H1 (cell line): ENCODE data around the gene MIER3. TPM values are rescaled to one million over a fixed set of nuclear protein-coding genes. Genes with fewer than 3 reads are reported as not detected.

Experiments used
- CTCF ChIA-PET: fragments of 300-600 bp; sonication (Branson Sonifier 250); formaldehyde crosslinking; loops from one replicate; lab custom pipeline; 2021; ENCODE audit not compliant: partially characterized antibody; lab: Charles Lee
- POLR2A ChIA-PET: fragments of 300-600 bp; sonication (Branson Sonifier 250); formaldehyde crosslinking; loops from one replicate; lab custom pipeline; 2021; ENCODE audit warnings: inconsistent platforms; ENCODE audit not compliant: partially characterized antibody; lab: Charles Lee
- DNase-seq, 2 experiments: peaks; one replicate each; pipeline versions ENCODE4 v3.0.0 to v3.0.0-alpha.2; 2010 to 2022; ENCODE audit warnings: low spot score in 2 of 2, low read depth in 1 of 2, mixed read lengths in 1 of 2
- FAIRE-seq: peaks from 2 replicates; lab custom pipeline; 2011; peaks lifted over from hg19 to GRCh38; lab: Jason Lieb, UNC
- H2AFZ ChIP-seq: 2 replicates; pipeline ENCODE4 v1.8.1; 2012; ENCODE audit warnings: low read length, inconsistent platforms
- H2AK5ac ChIP-seq: 2 replicates; pipeline ENCODE4 v1.6.1; 2013; ENCODE audit warnings: low read depth, low read length
- H2BK120ac ChIP-seq: replicated peaks from 2 replicates; pipeline ENCODE3; 2013; ENCODE audit warnings: low read depth, low read length, inconsistent platforms
- H2BK12ac ChIP-seq: 2 replicates; pipeline ENCODE4 v1.6.1; 2013; ENCODE audit warnings: low read depth, low read length
- H2BK15ac ChIP-seq: 2 replicates; pipeline ENCODE4 v1.6.1; 2013; ENCODE audit warnings: low read length
- H2BK20ac ChIP-seq: 2 replicates; pipeline ENCODE4 v1.6.1; 2013; ENCODE audit warnings: low read length
- H2BK5ac ChIP-seq: 2 replicates; pipeline ENCODE4 v1.6.1; 2013; ENCODE audit warnings: low read depth, low read length
- H3K14ac ChIP-seq: 2 replicates; pipeline ENCODE4 v1.6.1; 2013; ENCODE audit warnings: inconsistent platforms; ENCODE audit not compliant: insufficient read length
- H3K18ac ChIP-seq: 2 replicates; pipeline ENCODE4 v1.6.1; 2013; ENCODE audit warnings: low read length; ENCODE audit errors: extremely low read depth
- H3K23ac ChIP-seq: 2 replicates; pipeline ENCODE4 v1.6.1; 2013; ENCODE audit warnings: inconsistent platforms; ENCODE audit not compliant: insufficient read length
- H3K23me2 ChIP-seq: 2 replicates; pipeline ENCODE4 v1.6.1; 2013; ENCODE audit warnings: low read depth, low read length
- H3K27ac ChIP-seq: 2 replicates; pipeline ENCODE4 v1.6.1; 2011; ENCODE audit warnings: low read depth, low read length, inconsistent platforms
- H3K27me3 ChIP-seq, 4 experiments: replicated peaks in 1 of 4; 1 replicate in 1 of 4; 2 replicates in 3 of 4; pipeline versions ENCODE4 v1.6.1 to v1.8.1; 2011 to 2013; ENCODE audit warnings: low read length in 3 of 4, mild to moderate bottlenecking in 3 of 4, inconsistent platforms in 2 of 4, mixed read lengths in 2 of 4, moderate library complexity in 1 of 4; ENCODE audit not compliant: control insufficient read depth in 3 of 4, insufficient read depth in 3 of 4; ENCODE audit errors: extremely low read depth in 1 of 4
- H3K36me3 ChIP-seq, 4 experiments: 2 replicates each; pipeline versions ENCODE4 v1.6.1 to v1.8.1; 2011 to 2013; ENCODE audit warnings: mild to moderate bottlenecking in 4 of 4, low read length in 3 of 4, moderate library complexity in 2 of 4, control low read depth in 1 of 4, inconsistent platforms in 1 of 4; ENCODE audit not compliant: insufficient read depth in 4 of 4, control insufficient read depth in 2 of 4
- H3K4ac ChIP-seq: replicated peaks from 2 replicates; pipeline ENCODE3; 2013; ENCODE audit warnings: low read length, low read depth, mixed read lengths, inconsistent platforms; ENCODE audit not compliant: insufficient read length
- H3K4me1 ChIP-seq, 4 experiments: replicated peaks in 1 of 4; 1 replicate in 1 of 4; 2 replicates in 3 of 4; pipeline versions ENCODE4 v1.6.1 to v1.8.1; 2011 to 2013; ENCODE audit warnings: low read length in 3 of 4, inconsistent platforms in 2 of 4, mixed read lengths in 1 of 4; ENCODE audit not compliant: insufficient read depth in 4 of 4, control insufficient read depth in 3 of 4
- H3K4me2 ChIP-seq, 2 experiments: 2 replicates each; pipeline versions ENCODE4 v1.6.1 to v1.8.1; 2011 to 2013; ENCODE audit warnings: low read depth in 2 of 2, low read length in 2 of 2, control low read depth in 1 of 2, inconsistent platforms in 1 of 2, mild to moderate bottlenecking in 1 of 2; ENCODE audit not compliant: insufficient read depth in 1 of 2
- H3K4me3 ChIP-seq, 4 experiments: fragments of 200-600, 300-600 bp in 1 of 4; sonication (generic), shearing (Covaris generic), sonication (Bioruptor Twin) in 1 of 4; 2 replicates each; pipeline versions ENCODE4 v1.5.1 to v1.8.1; 2011 to 2016; ENCODE audit warnings: low read length in 4 of 4, low read depth in 3 of 4, control low read depth in 2 of 4, inconsistent platforms in 2 of 4, mild to moderate bottlenecking in 2 of 4, mixed read lengths in 1 of 4, moderate library complexity in 1 of 4; ENCODE audit not compliant: insufficient read depth in 2 of 4; ENCODE audit errors: extremely low read depth in 1 of 4
- H3K56ac ChIP-seq: replicated peaks from 2 replicates; pipeline ENCODE3; 2013; ENCODE audit warnings: low read depth, mild to moderate bottlenecking, mixed read lengths, low read length, inconsistent platforms; ENCODE audit not compliant: insufficient read length
- H3K79me1 ChIP-seq: 2 replicates; pipeline ENCODE4 v1.6.1; 2013; ENCODE audit warnings: low read depth, low read length, control low read depth
- H3K79me2 ChIP-seq, 2 experiments: 2 replicates each; pipeline versions ENCODE4 v1.6.1 to v1.8.1; 2012 to 2013; ENCODE audit warnings: low read length in 2 of 2, mild to moderate bottlenecking in 2 of 2, inconsistent platforms in 1 of 2; ENCODE audit not compliant: insufficient read depth in 2 of 2, control insufficient read depth in 1 of 2
- H3K9ac ChIP-seq, 4 experiments: replicated peaks in 1 of 4; 1 replicate in 1 of 4; 2 replicates in 3 of 4; pipeline versions ENCODE4 v1.6.1 to v1.8.1; 2011 to 2013; ENCODE audit warnings: low read depth in 3 of 4, low read length in 3 of 4, control low read depth in 2 of 4, mild to moderate bottlenecking in 2 of 4, moderate library complexity in 2 of 4, inconsistent platforms in 1 of 4; ENCODE audit errors: extremely low read depth in 1 of 4
- H3K9me3 ChIP-seq, 2 experiments: 2 replicates each; pipeline versions ENCODE4 v1.6.1 to v1.8.1; 2012 to 2013; ENCODE audit warnings: mild to moderate bottlenecking in 2 of 2, moderate library complexity in 2 of 2, control low read depth in 1 of 2, inconsistent platforms in 1 of 2, low read depth in 1 of 2, low read length in 1 of 2, mixed read lengths in 1 of 2; ENCODE audit not compliant: insufficient read depth in 2 of 2
- H4K20me1 ChIP-seq, 2 experiments: replicated peaks in 1 of 2; 2 replicates each; pipeline versions ENCODE3 to v1.8.1; 2011 to 2013; ENCODE audit warnings: inconsistent platforms in 2 of 2, low read length in 2 of 2, mild to moderate bottlenecking in 1 of 2; ENCODE audit not compliant: insufficient read depth in 2 of 2, control insufficient read depth in 1 of 2
- H4K5ac ChIP-seq: 2 replicates; pipeline ENCODE4 v1.6.1; 2013; ENCODE audit warnings: low read length, low read depth, mixed read lengths, inconsistent platforms; ENCODE audit not compliant: insufficient read length
- H4K8ac ChIP-seq: 2 replicates; pipeline ENCODE4 v1.8.0; 2013; ENCODE audit warnings: mild to moderate bottlenecking, moderate library complexity, low read length, inconsistent platforms; ENCODE audit not compliant: insufficient read depth; ENCODE audit errors: extremely low read depth
- H4K91ac ChIP-seq: replicated peaks from 2 replicates; pipeline ENCODE3; 2013; ENCODE audit warnings: low read length, mixed read lengths, inconsistent platforms; ENCODE audit not compliant: insufficient read length
- CHD1 ChIP-seq: IDR thresholded peaks from 2 replicates; pipeline ENCODE4 v1.6.1; 2012; ENCODE audit warnings: low read depth, low read length, improper control_type of control experiment
- EGR1 ChIP-seq: IDR thresholded peaks from 2 replicates; pipeline ENCODE4 v1.6.1; 2011; ENCODE audit warnings: low read depth, low read length, borderline replicate concordance
- FOSL1 ChIP-seq: IDR thresholded peaks from 2 replicates; pipeline ENCODE4 v1.6.1; 2011; ENCODE audit warnings: mild to moderate bottlenecking, low read depth, low read length, moderate library complexity; ENCODE audit not compliant: insufficient read depth
- HDAC2 ChIP-seq, 2 experiments: fragments of 300-600 bp in 1 of 2; sonication (generic) in 1 of 2; IDR thresholded peaks; 2 replicates each; pipeline ENCODE4 v1.6.1; 2011 to 2012; ENCODE audit warnings: low read depth in 2 of 2, low read length in 2 of 2, mild to moderate bottlenecking in 2 of 2, moderate library complexity in 2 of 2, borderline replicate concordance in 1 of 2, inconsistent platforms in 1 of 2
- KDM1A ChIP-seq: fragments of 200-600, 300-600 bp; sonication (generic); IDR thresholded peaks from 2 replicates; pipeline ENCODE4 v1.7.1; 2016; ENCODE audit warnings: mild to moderate bottlenecking, low read length, borderline replicate concordance
- NRF1 ChIP-seq: IDR thresholded peaks from 2 replicates; pipeline ENCODE4 v1.6.1; 2011; ENCODE audit warnings: mild to moderate bottlenecking, low read depth, low read length, improper control_type of control experiment
- RFX5 ChIP-seq: IDR thresholded peaks from 2 replicates; pipeline ENCODE4 v1.6.1; 2011; ENCODE audit warnings: low read depth, low read length, improper control_type of control experiment, borderline replicate concordance
- SP2 ChIP-seq: IDR thresholded peaks from 2 replicates; pipeline ENCODE4 v1.6.1; 2012; ENCODE audit warnings: mild to moderate bottlenecking, low read length, inconsistent platforms
- WGBS, 2 experiments: shearing (Covaris generic) in 1 of 2; methylation state at CpG; one replicate each; pipeline versions ENCODE4 v1.1.6 to v1.1.7; 2013 to 2015; ENCODE audit warnings: low lambda C conversion rate in 2 of 2, mixed read lengths in 2 of 2, inconsistent platforms in 1 of 2, low coverage in 1 of 2, missing lambda C conversion rate in 1 of 2; ENCODE audit not compliant: insufficient replicate concordance in 2 of 2, insufficient coverage in 1 of 2, insufficient read length in 1 of 2; ENCODE audit errors: extremely low coverage in 1 of 2, missing lambda C conversion rate in 1 of 2; 5-methylcytosine and 5-hydroxymethylcytosine counted together
- polyA plus RNA-seq, 7 experiments: library from polyadenylated mRNA; depleted of rRNA in 3 of 7; stranded (reverse) in 5 of 7; unstranded in 2 of 7; fragments of >200 nt in 5 of 7; fragments of 200-250 nt in 2 of 7; gene quantifications; 1 replicate in 5 of 7; 2 replicates in 1 of 7; 4 replicates in 1 of 7; pipeline versions ENCODE4 v1.2.1 to v1.2.3, GENCODE V29; 2011 to 2013; ENCODE audit warnings: missing spikeins in 2 of 7, mixed read lengths in 2 of 7
- total RNA-seq: library from RNA; stranded (reverse); fragmentation: NEBNext Ultra II Directional; extraction: Animal tissue kit (Norgen Biotek cat#: 25700); gene quantifications from 2 replicates; pipeline ENCODE4 v1.2.1, GENCODE V29; 2021

The MIER3 gene
- total and polyA plus RNA-seq, 2 of the 8 experiments (the other 6 are each of a cell fraction or from before 2014, with no cell fraction given) = 9.6 to 33.3 TPM

- no peak overlapping the region for H4K91ac ChIP-seq
- H2AFZ ChIP-seq = no peak overlapping the region
- no peak overlapping the region for H3K23ac ChIP-seq
- no peak for DNase-seq
- no peak overlapping the region for H3K27ac ChIP-seq
- no peak overlapping the region for H4K5ac ChIP-seq
- ChIA-PET CTCF (no interaction called here), POLR2A (interaction anchor here (2.5 kb wide), 1 partner anchor 11 kb away, joined by 7 read pairs; no protein-coding TSS in a partner anchor)
- no peaks in the 10 kb centered on the region for H3K4me1 ChIP-seq
- 85% methylated on average over 2 of the region's 2 CpGs; no CpG with 5 or more reads in 1 of the 2 experiments for WGBS, 2 experiments
- H3K56ac ChIP-seq = no peak overlapping the region
- H3K79me2 ChIP-seq = no peaks in the 10 kb centered on the region
- no peaks in the 10 kb centered on the region for H3K23me2 ChIP-seq
- TF ChIP-seq HDAC2 (IDR thresholded peaks at IDR 0.05; ENCODE audit: borderline replicate concordance in 1 of 2, low read depth in 2 of 2, low read length in 2 of 2) (no peak), RFX5 (no peak), CHD1 (no peak), KDM1A (no peak), SP2 (no peak), NRF1 (no peak), EGR1 (no peak), FOSL1 (no peak)
- no peaks in the 10 kb centered on the region for H3K27me3 ChIP-seq
- no peak overlapping the region for H3K14ac ChIP-seq
- H3K4ac ChIP-seq = no peak overlapping the region
- H2BK5ac ChIP-seq = no peak overlapping the region
- H3K9me3 ChIP-seq = no peaks in the 10 kb centered on the region
- H2AK5ac ChIP-seq = no peak overlapping the region
- H3K4me3 ChIP-seq = no peak overlapping the region
- FAIRE-seq = no peak
- H4K8ac ChIP-seq = no peak overlapping the region
- H2BK12ac ChIP-seq = no peak overlapping the region
- no peaks in the 10 kb centered on the region for H3K79me1 ChIP-seq
- H3K36me3 ChIP-seq = no peaks in the 10 kb centered on the region
- no peaks in the 10 kb centered on the region for H4K20me1 ChIP-seq
- no peak overlapping the region for H3K4me2 ChIP-seq
- no peak overlapping the region for H2BK15ac ChIP-seq
- no peak overlapping the region for H3K18ac ChIP-seq
- no peak overlapping the region for H2BK120ac ChIP-seq
- H2BK20ac ChIP-seq = no peak overlapping the region
- no peak overlapping the region for H3K9ac ChIP-seq
Measured at GRCh38 chr5:56962286-56962685, 10.4 kb upstream of the MIER3 start.
